Epithelial cell of prostate (primary cell): Measurements from ENCODE around the gene NBEAL1.
"Not testable (repeated sequence)": the region's sequence is repeated elsewhere in the genome, so short reads cannot be mapped to it uniquely, and the experiment has no call there.

Experiments
- DNase-seq: peaks from one replicate; pipeline ENCODE4 v3.0.0-alpha.2; 2011; ENCODE audit warnings: low read depth, low spot score
- H3K27ac ChIP-seq: fragments of 450-650 bp; 2 replicates; pipeline ENCODE4 v1.5.1; 2017; ENCODE audit warnings: mild to moderate bottlenecking

The NBEAL1 gene

GRCh38 chr2:203037026-203037425 is 22.4 kb downstream of the NBEAL1 start:
- H3K27ac ChIP-seq: no peak overlapping the region

GRCh38 chr2:203038586-203038985 is 23.9 kb downstream of the NBEAL1 start:
- peak overlapping the region; percentile 80 for H3K27ac ChIP-seq
- no peak for DNase-seq

More at GRCh38 chr2:203037026-203037425, 22.4 kb downstream of the NBEAL1 start:
- DNase-seq: no peak

GRCh38 chr2:203039211-203039610 is 24.5 kb downstream of the NBEAL1 start:
- not testable (repeated sequence) for DNase-seq
- H3K27ac ChIP-seq: peak overlapping the region; percentile 80

- no peak overlapping the region for H3K27ac ChIP-seq
- DNase-seq: no peak
Measured at GRCh38 chr2:203040966-203041521, 26.4 kb downstream of the NBEAL1 start.

GRCh38 chr2:203042178-203042577 is 27.5 kb downstream of the NBEAL1 start:
- H3K27ac ChIP-seq: no peak overlapping the region
- no peak for DNase-seq

GRCh38 chr2:203043226-203043625 is 28.6 kb downstream of the NBEAL1 start:
- no peak overlapping the region for H3K27ac ChIP-seq
- no peak for DNase-seq

GRCh38 chr2:203045867-203046266 is 31.2 kb downstream of the NBEAL1 start:
- no peak overlapping the region for H3K27ac ChIP-seq
- no peak for DNase-seq

- no peak for DNase-seq
- no peak overlapping the region for H3K27ac ChIP-seq
Measured at GRCh38 chr2:203052539-203052938, 37.9 kb downstream of the NBEAL1 start.

- no peak for DNase-seq
- H3K27ac ChIP-seq: no peak overlapping the region
Measured at GRCh38 chr2:203059567-203060240, 45.0 kb downstream of the NBEAL1 start.

GRCh38 chr2:203061346-203061745 is 46.7 kb downstream of the NBEAL1 start:
- no peak overlapping the region for H3K27ac ChIP-seq
- no peak for DNase-seq

GRCh38 chr2:203062126-203062525 is 47.5 kb downstream of the NBEAL1 start:
- DNase-seq: no peak

GRCh38 chr2:203066519-203067091 is 51.9 kb downstream of the NBEAL1 start:
- DNase-seq, H3K27ac ChIP-seq: not testable (repeated sequence)

More at GRCh38 chr2:203062126-203062525, 47.5 kb downstream of the NBEAL1 start:
- H3K27ac ChIP-seq: no peak overlapping the region

- DNase-seq: no peak
- no peak overlapping the region for H3K27ac ChIP-seq
Measured at GRCh38 chr2:203070701-203071100, 56.0 kb downstream of the NBEAL1 start.

GRCh38 chr2:203071148-203071547 is 56.5 kb downstream of the NBEAL1 start:
- DNase-seq: no peak
- H3K27ac ChIP-seq: no peak overlapping the region

- DNase-seq: no peak
- no peak overlapping the region for H3K27ac ChIP-seq
Measured at GRCh38 chr2:203072371-203072770, 57.7 kb downstream of the NBEAL1 start.

- H3K27ac ChIP-seq: peak overlapping the region; percentile 61
- DNase-seq: no peak
Measured at GRCh38 chr2:203077451-203077850, 62.8 kb downstream of the NBEAL1 start.

- DNase-seq: no peak
Measured at GRCh38 chr2:203080447-203081045, 65.9 kb downstream of the NBEAL1 start.

GRCh38 chr2:203083328-203083727 is 68.7 kb downstream of the NBEAL1 start:
- no peak overlapping the region for H3K27ac ChIP-seq
- no peak for DNase-seq

More at GRCh38 chr2:203080447-203081045, 65.9 kb downstream of the NBEAL1 start:
- H3K27ac ChIP-seq: no peak overlapping the region

GRCh38 chr2:203086381-203086780 is 71.7 kb downstream of the NBEAL1 start:
- not testable (repeated sequence) for H3K27ac ChIP-seq, DNase-seq

- H3K27ac ChIP-seq, DNase-seq: not testable (repeated sequence)
Measured at GRCh38 chr2:203090721-203091120, 76.0 kb downstream of the NBEAL1 start.

GRCh38 chr2:203097735-203098134 is 83.1 kb downstream of the NBEAL1 start:
- no peak for DNase-seq
- H3K27ac ChIP-seq: no peak overlapping the region
